ENCODE results near the gene DAAM2.

DAAM2 gene

GRCh38 chr6:39929733-39930461, 137.7 kb downstream of the DAAM2 start:
- DNase-seq (ENCODE audit: extremely low read depth, insufficient read length), result no peak
- H3K27me3 ChIP-seq (replicated peaks; ENCODE audit: control insufficient read depth, insufficient read depth, low read length), result no peaks in the 10 kb centered on the region; the same call in 1 of the 2 replicates
- no peak overlapping the region for H3K4me3 ChIP-seq (replicated peaks; ENCODE audit: low read depth, low read length)
- no peaks in the 10 kb centered on the region for H3K36me3 ChIP-seq (ENCODE audit: control insufficient read depth, insufficient read depth, low read length)
- no peak for TF ChIP-seq CTCF (IDR thresholded peaks at IDR 0.05; ENCODE audit: insufficient read depth, low read length, poor library complexity, severe bottlenecking)

GRCh38 chr6:39930540-39930939, 138.4 kb downstream of the DAAM2 start:
- DNase-seq (ENCODE audit: extremely low read depth, insufficient read length), result no peak
- Histone ChIP-seq H3K27me3 (replicated peaks; ENCODE audit: control insufficient read depth, insufficient read depth, low read length) (no peaks in the 10 kb centered on the region; the same call in 1 of the 2 replicates), H3K4me3 (replicated peaks; ENCODE audit: low read depth, low read length) (no peak overlapping the region), H3K36me3 (ENCODE audit: control insufficient read depth, insufficient read depth, low read length) (no peaks in the 10 kb centered on the region)
- TF ChIP-seq CTCF (IDR thresholded peaks at IDR 0.05; ENCODE audit: insufficient read depth, low read length, poor library complexity, severe bottlenecking), result no peak

GRCh38 chr6:39931607-39932006, 139.4 kb downstream of the DAAM2 start:
- no peaks in the 10 kb centered on the region; the same call in 1 of the 2 replicates for H3K27me3 ChIP-seq (replicated peaks; ENCODE audit: control insufficient read depth, insufficient read depth, low read length)
- H3K36me3 ChIP-seq (ENCODE audit: control insufficient read depth, insufficient read depth, low read length), result no peaks in the 10 kb centered on the region
- no peak for TF ChIP-seq CTCF (IDR thresholded peaks at IDR 0.05; ENCODE audit: insufficient read depth, low read length, poor library complexity, severe bottlenecking)
- no peak for DNase-seq (ENCODE audit: extremely low read depth, insufficient read length)
- no peak overlapping the region for H3K4me3 ChIP-seq (replicated peaks; ENCODE audit: low read depth, low read length)

GRCh38 chr6:39932386-39932910, 140.3 kb downstream of the DAAM2 start:
- Histone ChIP-seq H3K27me3 (replicated peaks; ENCODE audit: control insufficient read depth, insufficient read depth, low read length) (no peaks in the 10 kb centered on the region; the same call in 1 of the 2 replicates), H3K36me3 (ENCODE audit: control insufficient read depth, insufficient read depth, low read length) (no peaks in the 10 kb centered on the region), H3K4me3 (replicated peaks; ENCODE audit: low read depth, low read length) (no peak overlapping the region)
- no peak for TF ChIP-seq CTCF (IDR thresholded peaks at IDR 0.05; ENCODE audit: insufficient read depth, low read length, poor library complexity, severe bottlenecking)
- DNase-seq (ENCODE audit: extremely low read depth, insufficient read length), result no peak

DNA sequence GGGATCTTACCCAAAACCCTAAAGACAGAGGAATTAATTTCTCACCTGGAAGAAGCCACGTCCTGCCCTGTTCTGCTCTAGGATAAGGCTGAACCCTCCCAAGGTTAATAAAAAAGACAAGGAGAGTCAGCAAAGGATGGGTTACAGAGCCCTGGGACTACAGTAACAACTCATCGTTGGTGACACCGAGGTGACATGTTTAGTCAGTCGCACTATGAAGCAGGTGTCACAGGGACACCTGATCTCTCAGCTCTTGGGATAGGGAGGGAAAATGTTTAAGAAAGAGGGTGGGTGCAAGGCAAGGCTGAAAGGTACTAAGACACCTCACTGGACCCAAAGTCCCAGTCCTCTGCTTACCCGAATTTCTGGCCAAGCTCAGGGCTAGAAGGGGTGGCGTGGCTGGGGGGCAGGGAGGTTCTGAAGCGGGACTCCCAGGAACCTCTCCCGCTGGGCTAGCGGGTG, 141.5 kb downstream of the DAAM2 start:
- no peak for TF ChIP-seq CTCF (IDR thresholded peaks at IDR 0.05; ENCODE audit: insufficient read depth, low read length, poor library complexity, severe bottlenecking)
- no peaks in the 10 kb centered on the region; the same call in 1 of the 2 replicates for H3K27me3 ChIP-seq (replicated peaks; ENCODE audit: control insufficient read depth, insufficient read depth, low read length)
- DNase-seq (ENCODE audit: extremely low read depth, insufficient read length), result no peak
- no peaks in the 10 kb centered on the region for H3K36me3 ChIP-seq (ENCODE audit: control insufficient read depth, insufficient read depth, low read length)
- H3K4me3 ChIP-seq (replicated peaks; ENCODE audit: low read depth, low read length), result no peak overlapping the region

All from GM06990 (cell line).